ENCODE data around the gene COX4I2. TPM values are rescaled to one million over a fixed set of nuclear protein-coding genes. Genes with fewer than 3 reads are reported as not detected.

COX4I2 gene
- total RNA-seq, 1 donor from 2014 or later: not detected

GRCh38 chr20:31689141-31689540 is 51.4 kb downstream of the COX4I2 start:
- TF ChIP-seq CTCF (IDR thresholded peaks at IDR 0.05): no peak
- peak overlapping the region; percentile 64 for H3K27ac Mint-ChIP-seq (ENCODE audit: unreplicated experiment)
- H3K36me3 Mint-ChIP-seq (ENCODE audit: unreplicated experiment): peaks cover 27% of the 10 kb centered on the region
- peaks cover 28% of the 10 kb centered on the region for H3K4me1 Mint-ChIP-seq (ENCODE audit: unreplicated experiment)
- H3K9me3 Mint-ChIP-seq (ENCODE audit: unreplicated experiment): no peaks in the 10 kb centered on the region
- H3K4me3 Mint-ChIP-seq (ENCODE audit: unreplicated experiment): no peak overlapping the region
- DNase-seq (ENCODE audit: extremely low spot score, unreplicated experiment): no peak
- H3K27me3 Mint-ChIP-seq (ENCODE audit: unreplicated experiment): no peaks in the 10 kb centered on the region

DNA sequence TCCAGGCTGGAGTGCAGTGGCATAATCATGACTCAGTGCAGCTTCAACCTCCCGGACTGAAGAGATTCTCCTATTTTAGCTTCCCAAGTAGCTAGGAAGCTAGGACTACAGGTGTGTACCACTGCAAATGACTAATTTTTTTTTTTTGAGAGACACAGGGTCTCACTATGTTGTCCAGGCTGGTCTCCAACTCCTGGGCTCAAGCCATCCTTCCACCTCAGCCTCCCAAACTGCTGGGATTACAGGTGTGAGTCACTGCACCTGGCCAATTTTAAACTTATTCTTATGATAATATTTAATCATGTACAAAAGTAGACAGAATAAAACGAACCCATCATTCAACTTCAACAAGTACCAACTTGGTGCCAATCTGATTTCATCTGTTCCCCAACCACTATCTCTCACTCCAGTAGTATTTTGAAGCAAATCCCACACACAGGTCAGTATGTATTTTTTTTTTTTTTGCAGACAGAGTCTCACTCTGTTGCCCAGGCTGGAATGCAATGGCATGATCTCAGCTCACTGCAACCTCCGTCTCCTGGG is 52.5 kb downstream of the COX4I2 start:
- no peak for DNase-seq (ENCODE audit: extremely low spot score, unreplicated experiment)
- Mint-ChIP-seq H3K27me3 (ENCODE audit: unreplicated experiment) (no peaks in the 10 kb centered on the region), H3K36me3 (ENCODE audit: unreplicated experiment) (peaks cover 27% of the 10 kb centered on the region), H3K4me1 (ENCODE audit: unreplicated experiment) (peaks cover 36% of the 10 kb centered on the region), H3K4me3 (ENCODE audit: unreplicated experiment) (no peak overlapping the region), H3K27ac (ENCODE audit: unreplicated experiment) (peak overlapping the region; percentile 55), H3K9me3 (ENCODE audit: unreplicated experiment) (no peaks in the 10 kb centered on the region)
- TF ChIP-seq CTCF (IDR thresholded peaks at IDR 0.05): no peak

DNA sequence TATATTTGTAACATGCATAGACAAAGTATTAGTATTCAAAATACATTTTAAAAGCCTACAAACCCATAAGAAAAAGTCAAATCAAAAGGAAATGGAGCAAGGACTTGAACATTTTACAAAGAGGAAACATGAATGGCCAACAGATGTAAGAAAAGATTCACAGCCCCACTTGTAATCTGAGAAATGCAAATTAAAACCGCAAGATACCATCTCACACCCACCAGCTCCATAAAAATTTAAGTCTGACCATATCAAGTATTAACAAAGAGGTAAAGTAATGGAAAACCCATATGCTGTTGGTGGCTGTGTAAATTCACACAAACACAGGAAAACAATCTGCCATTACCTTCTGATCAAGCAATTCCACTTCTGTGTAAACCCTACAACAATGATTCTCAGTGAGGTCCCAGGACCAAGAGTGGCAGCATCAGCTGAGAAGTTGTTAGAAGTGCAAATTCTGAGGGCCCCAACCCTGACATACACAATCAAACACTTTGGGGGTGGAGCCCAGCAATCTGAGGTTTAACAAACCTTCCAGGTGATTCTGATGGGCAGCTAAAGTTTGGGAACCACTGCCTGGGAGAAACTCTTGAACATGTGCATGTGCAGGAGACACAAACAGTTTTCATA is 54.0 kb downstream of the COX4I2 start:
- TF ChIP-seq CTCF (IDR thresholded peaks at IDR 0.05): no peak
- H3K27me3 Mint-ChIP-seq (ENCODE audit: unreplicated experiment): no peaks in the 10 kb centered on the region
- no peak for DNase-seq (ENCODE audit: extremely low spot score, unreplicated experiment)
- no peak overlapping the region for H3K4me3 Mint-ChIP-seq (ENCODE audit: unreplicated experiment)
- H3K27ac Mint-ChIP-seq (ENCODE audit: unreplicated experiment): peak overlapping the region; percentile 74
- peaks cover 44% of the 10 kb centered on the region for H3K4me1 Mint-ChIP-seq (ENCODE audit: unreplicated experiment)
- H3K9me3 Mint-ChIP-seq (ENCODE audit: unreplicated experiment): no peaks in the 10 kb centered on the region
- H3K36me3 Mint-ChIP-seq (ENCODE audit: unreplicated experiment): peaks cover 19% of the 10 kb centered on the region

DNA sequence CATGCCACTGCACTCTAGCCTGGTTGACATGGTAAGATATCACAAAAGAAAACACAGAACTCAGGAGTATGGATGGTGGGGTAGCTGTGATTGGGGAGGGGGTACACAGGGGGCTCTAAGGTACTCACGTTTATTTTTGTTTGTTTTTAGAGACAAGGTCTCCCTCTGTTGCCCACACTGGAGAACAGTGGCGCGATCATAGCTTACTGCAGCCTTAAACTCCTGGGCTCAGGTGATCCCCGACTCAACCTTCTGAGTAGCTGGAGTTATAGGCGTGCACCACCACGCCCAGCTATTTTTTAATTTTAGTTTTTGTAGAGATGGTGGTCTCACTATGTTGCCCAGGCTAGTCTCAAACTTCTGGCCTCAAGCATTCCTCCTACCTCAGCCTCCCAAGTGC is 55.7 kb downstream of the COX4I2 start:
- no peak overlapping the region for H3K4me3 Mint-ChIP-seq (ENCODE audit: unreplicated experiment)
- H3K36me3 Mint-ChIP-seq (ENCODE audit: unreplicated experiment): peaks cover 14% of the 10 kb centered on the region
- TF ChIP-seq CTCF (IDR thresholded peaks at IDR 0.05): no peak
- no peaks in the 10 kb centered on the region for H3K27me3 Mint-ChIP-seq (ENCODE audit: unreplicated experiment)
- no peak for DNase-seq (ENCODE audit: extremely low spot score, unreplicated experiment)
- H3K27ac Mint-ChIP-seq (ENCODE audit: unreplicated experiment): no peak overlapping the region
- H3K9me3 Mint-ChIP-seq (ENCODE audit: unreplicated experiment): no peaks in the 10 kb centered on the region
- peaks cover 44% of the 10 kb centered on the region for H3K4me1 Mint-ChIP-seq (ENCODE audit: unreplicated experiment)

DNA sequence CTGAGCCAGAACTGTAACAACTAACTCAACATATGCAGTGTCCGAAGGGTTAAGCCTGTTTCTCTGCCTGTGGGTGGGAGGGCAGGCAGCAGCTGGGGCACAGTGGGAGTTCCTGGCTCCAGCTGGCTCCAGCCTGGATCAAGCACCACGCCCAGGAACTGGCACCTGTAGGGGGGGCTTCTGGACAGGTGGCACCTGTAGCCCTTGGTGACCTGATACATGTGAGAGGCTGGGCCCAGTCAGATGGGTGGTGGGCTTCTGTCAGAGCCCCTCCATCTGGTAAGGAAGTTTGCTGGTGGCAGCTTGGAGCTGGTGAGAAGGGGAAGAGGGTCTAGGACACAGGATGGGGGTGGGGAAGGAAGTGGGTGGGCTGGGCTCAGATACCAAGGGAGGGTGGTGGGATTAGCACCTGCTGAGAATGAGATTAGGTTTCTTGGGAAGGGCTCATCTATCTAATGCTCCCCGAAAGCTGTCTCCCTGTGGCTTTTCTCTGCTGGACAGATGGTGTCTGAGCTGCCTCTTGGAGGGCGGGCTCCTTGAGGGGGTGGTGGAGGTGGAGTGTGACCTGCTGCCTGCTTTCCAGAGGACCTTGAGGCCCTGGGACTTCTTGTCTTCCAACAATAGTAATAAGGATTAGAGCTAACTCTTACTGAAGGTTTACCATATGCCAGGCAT is 56.4 kb downstream of the COX4I2 start:
- TF ChIP-seq CTCF (IDR thresholded peaks at IDR 0.05): no peak
- Mint-ChIP-seq H3K9me3 (ENCODE audit: unreplicated experiment) (no peaks in the 10 kb centered on the region), H3K4me3 (ENCODE audit: unreplicated experiment) (no peak overlapping the region), H3K27me3 (ENCODE audit: unreplicated experiment) (no peaks in the 10 kb centered on the region), H3K36me3 (ENCODE audit: unreplicated experiment) (peaks cover 11% of the 10 kb centered on the region), H3K4me1 (ENCODE audit: unreplicated experiment) (peaks cover 49% of the 10 kb centered on the region), H3K27ac (ENCODE audit: unreplicated experiment) (peak overlapping the region; percentile 60)
- DNase-seq (ENCODE audit: extremely low spot score, unreplicated experiment): no peak

Measured in osteocyte (in vitro differentiated cells).